Upper lobe of left lung (tissue), 6 donors: ENCODE measurements around the gene OR5A1. TPM values are rescaled to one million over a fixed set of nuclear protein-coding genes. Genes with fewer than 3 reads are reported as not detected.

ENCODE experiments used
- ATAC-seq, 2 donors: fragments of 200-7000 bp; cut with Tn5 transposase; one replicate each; pipeline ENCODE4 v1.9.1; 2022; ENCODE audit warnings: mild to moderate bottlenecking in 2 of 2, moderate library complexity in 2 of 2; ENCODE audit not compliant: low FRiP score in 2 of 2
- DNase-seq, 2 donors: peaks; one replicate each; pipeline ENCODE4 v3.0.0-alpha.2; 2019 to 2020
- H3K27ac ChIP-seq, 4 donors: fragments of 200-600 bp; sonication (generic); one replicate each; pipeline ENCODE4 v1.5.1; 2016 to 2019
- H3K27me3 ChIP-seq, 4 donors: fragments of 200-600 bp; sonication (generic); one replicate each; pipeline ENCODE4 v1.5.1; 2017 to 2019
- H3K36me3 ChIP-seq, 4 donors: fragments of 200-600 bp; sonication (generic); one replicate each; pipeline ENCODE4 v1.5.1; 2016 to 2019
- H3K4me1 ChIP-seq, 4 donors: fragments of 200-600 bp; sonication (generic); one replicate each; pipeline ENCODE4 v1.5.1; 2018 to 2019
- H3K4me3 ChIP-seq, 4 donors: fragments of 200-600 bp; sonication (generic); one replicate each; pipeline ENCODE4 v1.5.1; 2017 to 2019; ENCODE audit warnings: mild to moderate bottlenecking in 2 of 4, moderate library complexity in 1 of 4
- H3K9me3 ChIP-seq, 4 donors: fragments of 200-600 bp; sonication (generic); one replicate each; pipeline ENCODE4 v1.5.1; 2018 to 2019
- CTCF ChIP-seq, 6 experiments: fragments of 450-650 bp in 4 of 6; fragments of 200-600 bp in 2 of 6; sonication (generic) in 2 of 6; IDR thresholded peaks; one replicate each; pipeline ENCODE4 v1.5.1; 2016 to 2019; ENCODE audit warnings: antibody characterized with exemption in 6 of 6
- EP300 ChIP-seq, 4 donors: sonication (generic); formaldehyde crosslinking; IDR thresholded peaks; one replicate each; pipeline ENCODE4 v1.5.1; 2017; ENCODE audit warnings: antibody characterized with exemption in 4 of 4, control low read depth in 2 of 4
- POLR2A ChIP-seq, 4 donors: fragments of 450-650 bp; IDR thresholded peaks; one replicate each; pipeline ENCODE4 v1.5.1; 2016 to 2017; ENCODE audit warnings: antibody characterized with exemption in 4 of 4, mild to moderate bottlenecking in 2 of 4
- POLR2AphosphoS5 ChIP-seq, 2 donors: sonication (generic); formaldehyde crosslinking; IDR thresholded peaks; one replicate each; pipeline ENCODE4 v1.5.1; 2017; ENCODE audit warnings: antibody characterized with exemption in 2 of 2
- WGBS, 2 donors: methylation state at CpG; one replicate each; pipeline ENCODE4 v1.1.5; 2017 to 2018; 5-methylcytosine and 5-hydroxymethylcytosine counted together
- total RNA-seq, 6 donors: library from RNA; depleted of rRNA in 4 of 6; stranded (reverse); fragments of >200 nt in 4 of 6; gene quantifications; one replicate each; pipeline versions ENCODE4 v1.1.0 to v1.2.1, GENCODE V29; 2016 to 2021
- donor health status: DM: no; HTN: no; CAD: no; lungs with moderate emphysema.
- donor health status: DM: no; HTN: yes; CAD: no; lungs with severe emphysema.

OR5A1 gene
- total RNA-seq, 6 donors from 2014 or later: not detected

- Histone ChIP-seq H3K4me1 (no peaks in the 10 kb centered on the region), H3K27ac (no peak overlapping the region), H3K27me3 (no peaks in the 10 kb centered on the region), H3K9me3 (peaks cover 0 to 8% (median 0%) of the 10 kb centered on the region in 4 donors), H3K36me3 (no peaks in the 10 kb centered on the region), H3K4me3 (no peak overlapping the region)
- ATAC-seq (no peak), DNase-seq (no peak)
- WGBS, 2 donors: 45 to 49% methylated on average over 2 of the region's 2 CpGs
- no peak for TF ChIP-seq EP300 (IDR thresholded peaks at IDR 0.05)
- TF ChIP-seq POLR2AphosphoS5 (IDR thresholded peaks at IDR 0.05): no peak
- TF ChIP-seq CTCF (IDR thresholded peaks at IDR 0.05): no peak
- no peak for TF ChIP-seq POLR2A (IDR thresholded peaks at IDR 0.05)
These were observed 22.6 kb upstream of the OR5A1 start for GRCh38 chr11:59413646-59414045.

GRCh38 chr11:59415111-59415510 is 21.2 kb upstream of the OR5A1 start:
- Histone ChIP-seq H3K4me1 (no peaks in the 10 kb centered on the region), H3K9me3 (peaks cover 0 to under 1% (median 0%) of the 10 kb centered on the region in 4 donors), H3K27ac (no peak overlapping the region), H3K4me3 (no peak overlapping the region), H3K27me3 (no peaks in the 10 kb centered on the region), H3K36me3 (no peaks in the 10 kb centered on the region)
- no peak for DNase-seq
- 86 to 91% methylated on average over 1 of the region's 1 CpG for WGBS, 2 donors
- no peak for TF ChIP-seq CTCF (IDR thresholded peaks at IDR 0.05)
- TF ChIP-seq POLR2A (IDR thresholded peaks at IDR 0.05): no peak
- TF ChIP-seq POLR2AphosphoS5 (IDR thresholded peaks at IDR 0.05): no peak
- TF ChIP-seq EP300 (IDR thresholded peaks at IDR 0.05): no peak
- ATAC-seq: no peak

GRCh38 chr11:59416613-59417012 is 19.7 kb upstream of the OR5A1 start:
- ATAC-seq (no peak), DNase-seq (no peak)
- Histone ChIP-seq H3K27me3 (no peaks in the 10 kb centered on the region), H3K36me3 (no peaks in the 10 kb centered on the region), H3K4me1 (no peaks in the 10 kb centered on the region), H3K27ac (no peak overlapping the region), H3K4me3 (no peak overlapping the region), H3K9me3 (no peaks in the 10 kb centered on the region)
- WGBS, 2 donors: 91 to 93% methylated on average over 5 of the region's 5 CpGs
- no peak for TF ChIP-seq EP300 (IDR thresholded peaks at IDR 0.05)
- no peak for TF ChIP-seq POLR2AphosphoS5 (IDR thresholded peaks at IDR 0.05)
- TF ChIP-seq POLR2A (IDR thresholded peaks at IDR 0.05): no peak
- TF ChIP-seq CTCF (IDR thresholded peaks at IDR 0.05): no peak

- H3K9me3 ChIP-seq: no peaks in the 10 kb centered on the region
- TF ChIP-seq POLR2A (IDR thresholded peaks at IDR 0.05): no peak
- TF ChIP-seq POLR2AphosphoS5 (IDR thresholded peaks at IDR 0.05): no peak
- TF ChIP-seq CTCF (IDR thresholded peaks at IDR 0.05): no peak
- TF ChIP-seq EP300 (IDR thresholded peaks at IDR 0.05): no peak
- no peak overlapping the region for H3K4me3 ChIP-seq
- no peaks in the 10 kb centered on the region for H3K36me3 ChIP-seq
- ATAC-seq (no peak), DNase-seq (no peak)
- WGBS, 2 donors: 62 to 65% methylated on average over 5 of the region's 5 CpGs
- H3K4me1 ChIP-seq: no peaks in the 10 kb centered on the region
- H3K27me3 ChIP-seq: no peaks in the 10 kb centered on the region
- no peak overlapping the region for H3K27ac ChIP-seq
These were observed 19.2 kb upstream of the OR5A1 start for GRCh38 chr11:59417023-59417422.

- Histone ChIP-seq H3K4me1 (no peaks in the 10 kb centered on the region), H3K36me3 (no peaks in the 10 kb centered on the region), H3K27me3 (no peaks in the 10 kb centered on the region), H3K4me3 (no peak overlapping the region), H3K27ac (no peak overlapping the region), H3K9me3 (no peaks in the 10 kb centered on the region)
- ATAC-seq (no peak), DNase-seq (no peak)
- 77 to 79% methylated on average over 2 of the region's 2 CpGs for WGBS, 2 donors
- TF ChIP-seq POLR2AphosphoS5 (IDR thresholded peaks at IDR 0.05): no peak
- no peak for TF ChIP-seq POLR2A (IDR thresholded peaks at IDR 0.05)
- no peak for TF ChIP-seq CTCF (IDR thresholded peaks at IDR 0.05)
- no peak for TF ChIP-seq EP300 (IDR thresholded peaks at IDR 0.05)
These were observed 18.1 kb upstream of the OR5A1 start for GRCh38 chr11:59418156-59418555.
